ENCODE results near the gene ZNF20. TPM values are rescaled to one million over a fixed set of nuclear protein-coding genes. Genes with fewer than 3 reads are reported as not detected.

Gene ZNF20
- total and polyA plus RNA-seq, 10 of the 15 experiments (the other 5 are each of a cell fraction or from before 2014, with no cell fraction given) = 2.0 to 5.1 (median 2.6) TPM

GRCh38 chr19:12159773-12160414 lies 19.7 kb upstream of the ZNF20 start:
- intact Hi-C loops (cut with micrococcal nuclease; ENCODE audit: unreplicated experiment) (loop anchor here (5.0 to 10.0 kb wide), 2 partner anchors 135 to 172 kb away; partner anchors contain the start of genes ZNF44 and ZNF563), in situ Hi-C loops (cut with MboI) (no loop called here)
- WGBS (ENCODE audit: insufficient coverage, insufficient replicate concordance, low lambda C conversion rate, missing lambda C conversion rate) = 91% methylated on average over 25 of the region's 25 CpGs
- Histone ChIP-seq H2AFZ (ENCODE audit: control insufficient read depth, low read depth, low read length) (no peak overlapping the region), H3K4me1 (ENCODE audit: control insufficient read depth, insufficient read depth, low read length) (no peaks in the 10 kb centered on the region), H3K79me2 (ENCODE audit: control insufficient read depth, insufficient read depth, low read length) (peaks cover 29% of the 10 kb centered on the region), H3K4me3 (no peak overlapping the region), H3K9me3 (replicated peaks; ENCODE audit: control insufficient read depth, insufficient read depth, low read length) (peaks cover 1% of the 10 kb centered on the region; the same call in 1 of the 3 replicates), H3K4me2 (ENCODE audit: control insufficient read depth, insufficient read depth) (no peak overlapping the region), H4K20me1 (ENCODE audit: control insufficient read depth, insufficient read depth) (no peaks in the 10 kb centered on the region), H3K27me3 (replicated peaks in 1 of 2; ENCODE audit: control insufficient read depth in 2 of 2, insufficient read depth in 2 of 2, low read length in 1 of 2) (no peaks in the 10 kb centered on the region), H3K9ac (ENCODE audit: control insufficient read depth, insufficient read depth, low read length) (no peak overlapping the region), H3K36me3 (ENCODE audit: control insufficient read depth in 2 of 2, insufficient read depth in 2 of 2, low read length in 1 of 2) (no peaks in the 10 kb centered on the region), H3K27ac (ENCODE audit: control insufficient read depth, insufficient read depth) (no peak overlapping the region)
- BruUV-seq (replicated peaks) = no TSS peak
- ChIA-PET CTCF (no interaction called here), SMC1A (ENCODE audit: uncharacterized antibody, unreplicated experiment) (no interaction called here), POLR2A (interaction anchor here (0.7 to 1.5 kb wide), 2 partner anchors 34 to 173 kb away, joined by 3 to 4 read pairs; partner anchors contain the start of gene ZNF563), RAD21 (ENCODE audit: unreplicated experiment) (no interaction called here)
- ATAC-seq (no peak), DNase-seq (ENCODE audit: low read depth, low spot score) (no peak), FAIRE-seq (no peak)
- no peak for TF ChIP-seq SREBF2 (IDR thresholded peaks at IDR 0.05; ENCODE audit: low read length)
- TF ChIP-seq CBX5 (IDR thresholded peaks at IDR 0.05; ENCODE audit: low read depth) = no peak

- peak; percentile 81 for FAIRE-seq
- peak within 1 kb of the TSS; percentile 91 for H3K9ac ChIP-seq (ENCODE audit: control insufficient read depth, insufficient read depth, low read length)
- H3K27ac ChIP-seq (ENCODE audit: control insufficient read depth, insufficient read depth) = peak within 1 kb of the TSS; percentile 74
- WGBS (ENCODE audit: insufficient coverage, insufficient replicate concordance, low lambda C conversion rate, missing lambda C conversion rate) = under 1% methylated on average over 51 of the region's 58 CpGs
- peak; percentile 99 for ATAC-seq
- ChIA-PET CTCF (interaction anchor here (0.6 to 1.6 kb wide), 5 partner anchors 10 to 233 kb away, joined by 3 to 6 read pairs (median 3); partner anchors contain the start of gene ZNF20), SMC1A (ENCODE audit: uncharacterized antibody, unreplicated experiment) (interaction anchor here (0.6 to 1.3 kb wide), 3 partner anchors 16 to 233 kb away, joined by 3 to 4 read pairs (median 3); partner anchors contain the start of gene ZNF20), RAD21 (ENCODE audit: unreplicated experiment) (interaction anchor here (1.0 to 1.8 kb wide), 6 partner anchors 16 to 358 kb away, joined by 4 to 6 read pairs (median 4); partner anchors contain the start of genes ZNF20, ZNF491, ZNF563 and ZNF700), POLR2A (interaction anchor here (0.6 to 0.9 kb wide), 2 partner anchors 141 to 156 kb away, joined by 3 to 4 read pairs; no protein-coding TSS in a partner anchor)
- no peaks in the 10 kb centered on the region for H3K4me1 ChIP-seq (ENCODE audit: control insufficient read depth, insufficient read depth, low read length)
- in situ Hi-C loops (cut with MboI) (no loop called here), intact Hi-C loops (cut with micrococcal nuclease; ENCODE audit: unreplicated experiment) (no loop called here)
- DNase-seq (ENCODE audit: low read depth, low spot score) = peak; percentile 39
- peaks cover 4% of the 10 kb centered on the region; the same call in 2 of the 3 replicates for H3K9me3 ChIP-seq (replicated peaks; ENCODE audit: control insufficient read depth, insufficient read depth, low read length)
- BruUV-seq (replicated peaks) = no TSS peak
- peak within 1 kb of the TSS; percentile 95 for H3K4me3 ChIP-seq
- H2AFZ ChIP-seq (ENCODE audit: control insufficient read depth, low read depth, low read length) = peak within 1 kb of the TSS; percentile 92
- H3K27me3 ChIP-seq (replicated peaks in 1 of 2; ENCODE audit: control insufficient read depth in 2 of 2, insufficient read depth in 2 of 2, low read length in 1 of 2) = no peaks in the 10 kb centered on the region
- H3K4me2 ChIP-seq (ENCODE audit: control insufficient read depth, insufficient read depth) = peak within 1 kb of the TSS; percentile 87
- H3K79me2 ChIP-seq (ENCODE audit: control insufficient read depth, insufficient read depth, low read length) = peaks cover 13% of the 10 kb centered on the region
- H3K36me3 ChIP-seq (ENCODE audit: control insufficient read depth in 2 of 2, insufficient read depth in 2 of 2, low read length in 1 of 2) = no peaks in the 10 kb centered on the region
- no peaks in the 10 kb centered on the region for H4K20me1 ChIP-seq (ENCODE audit: control insufficient read depth, insufficient read depth)
- TF ChIP-seq NFYB (IDR thresholded peaks at IDR 0.05; ENCODE audit: insufficient read depth, low read depth, low read length) = peak; percentile 96
- TF ChIP-seq SIX5 (IDR thresholded peaks at IDR 0.05; ENCODE audit: low read depth, low read length, severe bottlenecking) = no peak
- TF ChIP-seq, protein P1, sequence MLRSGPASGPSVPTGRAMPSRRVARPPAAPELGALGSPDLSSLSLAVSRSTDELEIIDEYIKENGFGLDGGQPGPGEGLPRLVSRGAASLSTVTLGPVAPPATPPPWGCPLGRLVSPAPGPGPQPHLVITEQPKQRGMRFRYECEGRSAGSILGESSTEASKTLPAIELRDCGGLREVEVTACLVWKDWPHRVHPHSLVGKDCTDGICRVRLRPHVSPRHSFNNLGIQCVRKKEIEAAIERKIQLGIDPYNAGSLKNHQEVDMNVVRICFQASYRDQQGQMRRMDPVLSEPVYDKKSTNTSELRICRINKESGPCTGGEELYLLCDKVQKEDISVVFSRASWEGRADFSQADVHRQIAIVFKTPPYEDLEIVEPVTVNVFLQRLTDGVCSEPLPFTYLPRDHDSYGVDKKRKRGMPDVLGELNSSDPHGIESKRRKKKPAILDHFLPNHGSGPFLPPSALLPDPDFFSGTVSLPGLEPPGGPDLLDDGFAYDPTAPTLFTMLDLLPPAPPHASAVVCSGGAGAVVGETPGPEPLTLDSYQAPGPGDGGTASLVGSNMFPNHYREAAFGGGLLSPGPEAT (IDR thresholded peaks at IDR 0.05; ENCODE audit: low read depth) = peak; percentile 65; the same call in 1 of the 2 replicates
- no peak for TF ChIP-seq HDAC6 (IDR thresholded peaks at IDR 0.05; ENCODE audit: unreplicated experiment)
- TF ChIP-seq E2F4 (IDR thresholded peaks at IDR 0.05; ENCODE audit: low read depth, low read length) = no peak
- TF ChIP-seq ATF7 (IDR thresholded peaks at IDR 0.05; ENCODE audit: low read depth) = 0 out of 2 replicates have a peak, but pooled peaks have one; percentile 42
- TF ChIP-seq CREB1 (IDR thresholded peaks at IDR 0.05; ENCODE audit: low read depth) = no peak
- no peak for TF ChIP-seq IRF5 (IDR thresholded peaks at IDR 0.05; ENCODE audit: borderline replicate concordance)
Measured at GRCh38 chr19:12156223-12157058, 16.3 kb upstream of the ZNF20 start, which contains the start of gene ZNF625. TSS of gene ZNF625 (minus strand) at chr19:12156734. CDS start at chr19:12156558, 176 bp downstream.

Measured in GM12878 (cell line).